Measurements from ENCODE around the gene C5AR1. TPM values are rescaled to one million over a fixed set of nuclear protein-coding genes. Genes with fewer than 3 reads are reported as not detected.

C5AR1 gene
- total and polyA plus RNA-seq, 9 donors = 3.5 to 27.5 (median 9.4) TPM

GRCh38 chr19:47309038-47309437, 623 bp upstream of the C5AR1 start:
- Histone ChIP-seq H3K27me3 (no peaks in the 10 kb centered on the region), H3K9me3 (no peaks in the 10 kb centered on the region), H3K4me1 (ENCODE audit: insufficient read depth) (no peaks in the 10 kb centered on the region), H3K27ac (no peak overlapping the region), H3K36me3 (no peaks in the 10 kb centered on the region), H3K4me3 (no peak overlapping the region)
- intact Hi-C loops (cut with DNase I) = loop anchor here in 2 of 4 donors (10.0 kb wide), 2 partner anchors 96 to 106 kb away; partner anchors contain the start of gene MEIS3 (in 1 of the 2)
- TF ChIP-seq EP300 (IDR thresholded peaks at IDR 0.05) = no peak
- no peak for TF ChIP-seq CTCF (IDR thresholded peaks at IDR 0.05)
- no peak for TF ChIP-seq POLR2A (IDR thresholded peaks at IDR 0.05)
- WGBS, 3 donors = 39 to 57% (median 52%) methylated on average over 8 of the region's 8 CpGs
- DNase-seq = no peak

GRCh38 chr19:47310323-47310722, 662 bp downstream of the C5AR1 start:
- no peak overlapping the region for H3K4me3 ChIP-seq
- TF ChIP-seq POLR2A (IDR thresholded peaks at IDR 0.05) (no peak), EP300 (IDR thresholded peaks at IDR 0.05) (no peak), CTCF (IDR thresholded peaks at IDR 0.05) (no peak)
- no peaks in the 10 kb centered on the region for H3K36me3 ChIP-seq
- no peaks in the 10 kb centered on the region for H3K9me3 ChIP-seq
- no peak overlapping the region for H3K27ac ChIP-seq
- no peak for DNase-seq
- H3K4me1 ChIP-seq (ENCODE audit: insufficient read depth) = no peaks in the 10 kb centered on the region
- H3K27me3 ChIP-seq = no peaks in the 10 kb centered on the region
- 66 to 75% (median 72%) methylated on average over 2 of the region's 2 CpGs for WGBS, 3 donors
- intact Hi-C loops (cut with DNase I) = no loop called here

DNA sequence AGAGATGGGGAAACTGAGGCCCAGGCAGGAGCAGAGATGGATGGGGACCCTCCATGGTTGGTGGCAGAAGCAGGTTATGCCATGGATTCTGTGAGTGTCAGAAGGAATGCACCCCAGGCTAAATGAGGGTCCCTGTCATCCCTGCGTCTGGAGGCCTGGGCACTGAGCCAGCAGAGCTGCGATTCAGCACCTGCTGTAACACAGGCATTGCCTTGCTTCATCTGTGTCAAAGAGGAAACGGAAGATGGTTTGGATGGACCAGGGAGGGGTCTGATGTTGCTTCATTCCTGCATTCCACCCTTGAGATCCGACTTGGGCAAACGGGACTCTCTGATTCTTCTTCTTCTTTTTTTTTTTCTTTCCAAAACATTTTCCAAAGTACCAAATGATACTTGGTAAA, 1.2 kb downstream of the C5AR1 start:
- H3K4me3 ChIP-seq = no peak overlapping the region
- no peaks in the 10 kb centered on the region for H3K36me3 ChIP-seq
- intact Hi-C loops (cut with DNase I) = no loop called here
- DNase-seq = no peak
- 4 to 10% (median 6%) methylated on average over 5 of the region's 5 CpGs for WGBS, 3 donors
- H3K9me3 ChIP-seq = no peaks in the 10 kb centered on the region
- H3K27ac ChIP-seq = no peak overlapping the region
- no peaks in the 10 kb centered on the region for H3K4me1 ChIP-seq (ENCODE audit: insufficient read depth)
- H3K27me3 ChIP-seq = no peaks in the 10 kb centered on the region
- no peak for TF ChIP-seq CTCF (IDR thresholded peaks at IDR 0.05)
- TF ChIP-seq POLR2A (IDR thresholded peaks at IDR 0.05) = no peak
- no peak for TF ChIP-seq EP300 (IDR thresholded peaks at IDR 0.05)

GRCh38 chr19:47312366-47313006, 2.8 kb downstream of the C5AR1 start:
- Histone ChIP-seq H3K27me3 (no peaks in the 10 kb centered on the region), H3K27ac (no peak overlapping the region), H3K4me3 (no peak overlapping the region), H3K9me3 (no peaks in the 10 kb centered on the region), H3K36me3 (no peaks in the 10 kb centered on the region), H3K4me1 (ENCODE audit: insufficient read depth) (no peaks in the 10 kb centered on the region)
- DNase-seq = no peak
- 74 to 77% (median 76%) methylated on average over 5 of the region's 5 CpGs for WGBS, 3 donors
- intact Hi-C loops (cut with DNase I) = no loop called here
- TF ChIP-seq EP300 (IDR thresholded peaks at IDR 0.05) = no peak
- no peak for TF ChIP-seq CTCF (IDR thresholded peaks at IDR 0.05)
- TF ChIP-seq POLR2A (IDR thresholded peaks at IDR 0.05) = no peak

Data from ovary (tissue), 9 donors.